DLD1 (cell line): ENCODE results near the gene GALM.

Experiments used
- in situ Hi-C: cut with HindIII; loops from 2 replicates; pipeline ENCODE4 v1.10.0; 2017; ENCODE audit warnings: low sequenced_read_pairs

The GALM gene

GRCh38 chr2:38737000-38737698 is 71.2 kb downstream of the GALM start:
- in situ Hi-C loops: loop anchor here (25.0 kb wide), 2 partner anchors 175 to 450 kb away; no protein-coding TSS in a partner anchor

GRCh38 chr2:38737925-38738324 is 72.0 kb downstream of the GALM start:
- in situ Hi-C loops: loop anchor here (25.0 kb wide), 2 partner anchors 176 to 451 kb away; no protein-coding TSS in a partner anchor

- in situ Hi-C loops: loop anchor here (25.0 kb wide), 2 partner anchors 177 to 452 kb away; no protein-coding TSS in a partner anchor
Observed at GRCh38 chr2:38739524-38739923, 73.6 kb downstream of the GALM start.

- in situ Hi-C loops: loop anchor here (25.0 kb wide), 2 partner anchors 179 to 454 kb away; no protein-coding TSS in a partner anchor
Observed at GRCh38 chr2:38740851-38741731, 75.2 kb downstream of the GALM start.

- in situ Hi-C loops: loop anchor here (25.0 kb wide), 2 partner anchors 181 to 456 kb away; no protein-coding TSS in a partner anchor
Observed at GRCh38 chr2:38742797-38743559, 77.1 kb downstream of the GALM start.

GRCh38 chr2:38743672-38744398 is 77.9 kb downstream of the GALM start:
- in situ Hi-C loops: loop anchor here (25.0 kb wide), 2 partner anchors 182 to 457 kb away; no protein-coding TSS in a partner anchor

- in situ Hi-C loops: loop anchor here (25.0 kb wide), 2 partner anchors 182 to 457 kb away; no protein-coding TSS in a partner anchor
Observed at GRCh38 chr2:38744399-38744780, 78.5 kb downstream of the GALM start.

- in situ Hi-C loops: loop anchor here (5.0 to 25.0 kb wide), 3 partner anchors 88 to 458 kb away; no protein-coding TSS in a partner anchor
Observed at GRCh38 chr2:38745267-38745666, 79.4 kb downstream of the GALM start.

- in situ Hi-C loops: loop anchor here (5.0 to 25.0 kb wide), 3 partner anchors 90 to 460 kb away; no protein-coding TSS in a partner anchor
Observed at GRCh38 chr2:38747007-38747424, 81.1 kb downstream of the GALM start.

GRCh38 chr2:38747819-38748218 is 81.9 kb downstream of the GALM start:
- in situ Hi-C loops: loop anchor here (5.0 to 25.0 kb wide), 3 partner anchors 91 to 461 kb away; no protein-coding TSS in a partner anchor

GRCh38 chr2:38748391-38748790 is 82.5 kb downstream of the GALM start:
- in situ Hi-C loops: loop anchor here (5.0 to 25.0 kb wide), 3 partner anchors 91 to 461 kb away; no protein-coding TSS in a partner anchor

- in situ Hi-C loops: loop anchor here (5.0 to 25.0 kb wide), 3 partner anchors 92 to 462 kb away; no protein-coding TSS in a partner anchor
Observed at GRCh38 chr2:38748943-38749804, 83.3 kb downstream of the GALM start.

- in situ Hi-C loops: no loop called here
Observed at GRCh38 chr2:38750011-38750890, 84.3 kb downstream of the GALM start.

- in situ Hi-C loops: no loop called here
Observed at GRCh38 chr2:38750891-38751595, 85.1 kb downstream of the GALM start, which contains the start of gene SRSF7. TSS of gene SRSF7 (minus strand) at chr2:38751361. CDS start at chr2:38751256, 105 bp downstream.

GRCh38 chr2:38751596-38752410 is 85.9 kb downstream of the GALM start:
- in situ Hi-C loops: no loop called here

- in situ Hi-C loops: no loop called here
Observed at GRCh38 chr2:38754049-38754448, 88.1 kb downstream of the GALM start.
